CD4-positive, alpha-beta T cell (primary cell): ENCODE data around the gene HDAC4. TPM values are rescaled to one million over a fixed set of nuclear protein-coding genes. Genes with fewer than 3 reads are reported as not detected.

ENCODE experiments used
- ATAC-seq: fragments of 200-7000 bp; cut with Tn5 transposase; one replicate; pipeline ENCODE4 v1.10.0; 2022; ENCODE audit warnings: mild to moderate bottlenecking; ENCODE audit not compliant: poor library complexity
- CTCF ChIA-PET: fragments of 350-600 bp; sonication (Branson Sonifier 250); formaldehyde crosslinking; loops from one replicate; lab custom pipeline; 2021; ENCODE audit warnings: antibody characterized with exemption, inconsistent platforms; lab: Charles Lee
- POLR2A ChIA-PET: fragments of 350-600 bp; sonication (Branson Sonifier 250); formaldehyde crosslinking; loops from one replicate; lab custom pipeline; 2021; ENCODE audit warnings: antibody characterized with exemption, inconsistent platforms; lab: Charles Lee
- DNase-seq, 14 experiments: peaks; one replicate each; pipeline ENCODE4 v3.0.0-alpha.2; 2013 to 2020; ENCODE audit warnings: mixed read lengths in 2 of 14
- H3K27ac ChIP-seq, 2 donors: one replicate each; pipeline versions ENCODE4 v1.5.1 to v1.7.0; 2013; ENCODE audit warnings: low read length in 2 of 2, low read depth in 1 of 2, mild to moderate bottlenecking in 1 of 2
- H3K27me3 ChIP-seq, 2 experiments: 1 replicate in 1 of 2; 2 replicates in 1 of 2; pipeline versions ENCODE4 v1.6.1 to v1.7.0; 2013; ENCODE audit warnings: low read length in 2 of 2, control low read depth in 1 of 2, mild to moderate bottlenecking in 1 of 2, moderate library complexity in 1 of 2; ENCODE audit not compliant: insufficient read depth in 2 of 2, control insufficient read depth in 1 of 2
- H3K36me3 ChIP-seq: one replicate; pipeline ENCODE4 v1.6.1; 2013; ENCODE audit warnings: low read length, control low read depth; ENCODE audit not compliant: insufficient read depth
- H3K4me1 ChIP-seq: one replicate; pipeline ENCODE4 v1.6.1; 2013; ENCODE audit warnings: low read length, control low read depth; ENCODE audit not compliant: insufficient read depth
- H3K4me3 ChIP-seq: one replicate; pipeline ENCODE4 v1.5.1; 2013; ENCODE audit warnings: mild to moderate bottlenecking, low read length, moderate library complexity
- H3K9me3 ChIP-seq, 2 experiments: 1 replicate in 1 of 2; 2 replicates in 1 of 2; pipeline versions ENCODE4 v1.6.1 to v1.7.0; 2013; ENCODE audit warnings: low read length in 2 of 2, mild to moderate bottlenecking in 2 of 2, control low read depth in 1 of 2, moderate library complexity in 1 of 2; ENCODE audit not compliant: control insufficient read depth in 1 of 2, insufficient read depth in 1 of 2
- H3K27ac Mint-ChIP-seq: one replicate; pipeline ENCODE4 v1.8.0; 2020; ENCODE audit warnings: mixed read lengths
- H3K27me3 Mint-ChIP-seq: one replicate; pipeline ENCODE4 v1.8.0; 2021; ENCODE audit warnings: mixed read lengths
- H3K36me3 Mint-ChIP-seq: one replicate; pipeline ENCODE4 v1.8.0; 2021; ENCODE audit warnings: low read depth, mixed read lengths
- H3K4me1 Mint-ChIP-seq: one replicate; pipeline ENCODE4 v1.8.0; 2021; ENCODE audit warnings: low read depth, mixed read lengths
- H3K4me3 Mint-ChIP-seq: one replicate; pipeline ENCODE4 v1.8.0; 2020; ENCODE audit warnings: mild to moderate bottlenecking, mixed read lengths
- H3K9me3 Mint-ChIP-seq: one replicate; pipeline ENCODE4 v1.8.0; 2020; ENCODE audit warnings: mixed read lengths
- intact Hi-C, 2 experiments: fragments of 100-400 bp; cut with DNase I in 1 of 2; cut with micrococcal nuclease in 1 of 2; formaldehyde crosslinking; loops; one replicate each; pipeline versions ENCODE4 v1.15.1 to v1.9.0; 2023 to 2025; cut with DNase I, micrococcal nuclease
- total RNA-seq, 174 experiments: library from RNA in 2 of 174; stranded (reverse) in 2 of 174; gene quantifications; one replicate each; pipeline ENCODE4 v1.2.3 and lab custom pipeline; 2021 to 2026
- TF ChIP-seq, protein P1 (sequence below): fragments of 200-600 bp; IDR thresholded peaks from one replicate; pipeline ENCODE4 v1.8.0; 2022; ENCODE audit warnings: antibody characterized with exemption, mild to moderate bottlenecking

The HDAC4 gene
- total RNA-seq, 2 experiments from 2014 or later, result 45.3 to 49.2 TPM

GRCh38 chr2:239041062-239041461 lies 359.8 kb downstream of the HDAC4 start:
- Histone ChIP-seq H3K36me3 (no peaks in the 10 kb centered on the region), H3K27me3 (no peaks in the 10 kb centered on the region), H3K4me3 (no peak overlapping the region), H3K27ac (no peak overlapping the region), H3K9me3 (no peaks in the 10 kb centered on the region), H3K4me1 (no peaks in the 10 kb centered on the region)
- Mint-ChIP-seq H3K27ac (no peak overlapping the region), H3K36me3 (no peaks in the 10 kb centered on the region), H3K4me3 (no peak overlapping the region), H3K4me1 (no peaks in the 10 kb centered on the region), H3K27me3 (no peaks in the 10 kb centered on the region), H3K9me3 (no peaks in the 10 kb centered on the region)
- intact Hi-C loops, result no loop called here
- no peak for ATAC-seq
- CTCF ChIA-PET, result no interaction called here
- TF ChIP-seq, protein P1, sequence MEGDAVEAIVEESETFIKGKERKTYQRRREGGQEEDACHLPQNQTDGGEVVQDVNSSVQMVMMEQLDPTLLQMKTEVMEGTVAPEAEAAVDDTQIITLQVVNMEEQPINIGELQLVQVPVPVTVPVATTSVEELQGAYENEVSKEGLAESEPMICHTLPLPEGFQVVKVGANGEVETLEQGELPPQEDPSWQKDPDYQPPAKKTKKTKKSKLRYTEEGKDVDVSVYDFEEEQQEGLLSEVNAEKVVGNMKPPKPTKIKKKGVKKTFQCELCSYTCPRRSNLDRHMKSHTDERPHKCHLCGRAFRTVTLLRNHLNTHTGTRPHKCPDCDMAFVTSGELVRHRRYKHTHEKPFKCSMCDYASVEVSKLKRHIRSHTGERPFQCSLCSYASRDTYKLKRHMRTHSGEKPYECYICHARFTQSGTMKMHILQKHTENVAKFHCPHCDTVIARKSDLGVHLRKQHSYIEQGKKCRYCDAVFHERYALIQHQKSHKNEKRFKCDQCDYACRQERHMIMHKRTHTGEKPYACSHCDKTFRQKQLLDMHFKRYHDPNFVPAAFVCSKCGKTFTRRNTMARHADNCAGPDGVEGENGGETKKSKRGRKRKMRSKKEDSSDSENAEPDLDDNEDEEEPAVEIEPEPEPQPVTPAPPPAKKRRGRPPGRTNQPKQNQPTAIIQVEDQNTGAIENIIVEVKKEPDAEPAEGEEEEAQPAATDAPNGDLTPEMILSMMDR, result no peak
- POLR2A ChIA-PET, result no interaction called here
- DNase-seq, result no peak

- no peak overlapping the region for H3K27ac Mint-ChIP-seq
- Histone ChIP-seq H3K9me3 (no peaks in the 10 kb centered on the region), H3K4me1 (peaks cover 4% of the 10 kb centered on the region), H3K36me3 (no peaks in the 10 kb centered on the region), H3K27ac (no peak overlapping the region), H3K27me3 (no peaks in the 10 kb centered on the region), H3K4me3 (no peak overlapping the region)
- ChIA-PET POLR2A (no interaction called here), CTCF (no interaction called here)
- H3K27me3 Mint-ChIP-seq, result no peaks in the 10 kb centered on the region
- no peaks in the 10 kb centered on the region for H3K9me3 Mint-ChIP-seq
- ATAC-seq (no peak), DNase-seq (no peak)
- TF ChIP-seq, protein P1, result no peak
- no peaks in the 10 kb centered on the region for H3K36me3 Mint-ChIP-seq
- no peaks in the 10 kb centered on the region for H3K4me1 Mint-ChIP-seq
- H3K4me3 Mint-ChIP-seq, result no peak overlapping the region
- intact Hi-C loops, result no loop called here
These were observed 360.6 kb downstream of the HDAC4 start for GRCh38 chr2:239040152-239040761.

GRCh38 chr2:239039479-239039861 lies 361.4 kb downstream of the HDAC4 start:
- H3K9me3 Mint-ChIP-seq, result no peaks in the 10 kb centered on the region
- no peak overlapping the region for H3K4me3 Mint-ChIP-seq
- POLR2A ChIA-PET, result no interaction called here

More at GRCh38 chr2:239039479-239039861, 361.4 kb downstream of the HDAC4 start:
- TF ChIP-seq, protein P1, result no peak
- no peak overlapping the region for H3K27ac ChIP-seq
- no peaks in the 10 kb centered on the region for H3K4me1 Mint-ChIP-seq
- no peaks in the 10 kb centered on the region for H3K9me3 ChIP-seq
- H3K36me3 ChIP-seq, result no peaks in the 10 kb centered on the region
- H3K27me3 Mint-ChIP-seq, result peaks cover 2% of the 10 kb centered on the region
- CTCF ChIA-PET, result no interaction called here
- H3K27ac Mint-ChIP-seq, result no peak overlapping the region
- H3K36me3 Mint-ChIP-seq, result no peaks in the 10 kb centered on the region
- intact Hi-C loops, result loop anchor here (5.0 to 10.0 kb wide), 2 partner anchors 225 to 228 kb away; no protein-coding TSS in a partner anchor
- ATAC-seq (no peak), DNase-seq (no peak)
- H3K4me1 ChIP-seq, result peaks cover 7% of the 10 kb centered on the region
- H3K27me3 ChIP-seq, result peaks cover 1 to 4% of the 10 kb centered on the region in 2 experiments
- no peak overlapping the region for H3K4me3 ChIP-seq
